HEK293 (cell line): ENCODE results near the gene DOCK1.

Experiments used
- CTCF ChIA-PET: fragments of 350-600 bp; formaldehyde crosslinking; extraction: SDS; loops from one replicate; lab custom pipeline; 2021; ENCODE audit warnings: antibody characterized with exemption; lab: Yijun Ruan, JAX
- POLR2A ChIA-PET: fragments of 300-600 bp; formaldehyde crosslinking; extraction: SDS; loops from one replicate; lab custom pipeline; 2020; ENCODE audit warnings: antibody characterized with exemption, inconsistent platforms; lab: Yijun Ruan, JAX
- H3K27ac ChIP-seq: fragments of 200-500 bp; sonication (Bioruptor generic); 2 replicates; pipeline ENCODE4 v1.5.1; 2014; ENCODE audit warnings: low read depth, low read length, control low read depth, inconsistent platforms; ENCODE audit errors: extremely low read depth
- H3K36me3 ChIP-seq, 2 experiments: fragments of 200-500 bp in 1 of 2; sonication (Bioruptor generic) in 1 of 2; 1 replicate in 1 of 2; 2 replicates in 1 of 2; pipeline ENCODE4 v1.5.1; 2014 to 2017; ENCODE audit warnings: inconsistent platforms in 2 of 2, low read length in 2 of 2; ENCODE audit not compliant: control insufficient read depth in 2 of 2, insufficient read depth in 1 of 2
- H3K4me1 ChIP-seq: fragments of 200-500 bp; sonication (Bioruptor generic); 2 replicates; pipeline ENCODE4 v1.5.1; 2014; ENCODE audit warnings: mild to moderate bottlenecking, low read length, inconsistent platforms; ENCODE audit not compliant: control insufficient read depth, insufficient read depth
- H3K4me3 ChIP-seq: 2 replicates; pipeline ENCODE4 v1.5.1; 2011; ENCODE audit warnings: low read depth, mild to moderate bottlenecking, control low read depth, low read length, moderate library complexity
- H3K9me3 ChIP-seq: fragments of 200-500 bp; sonication (Bioruptor generic); 2 replicates; pipeline ENCODE4 v1.5.1; 2014; ENCODE audit warnings: low read depth, low read length, inconsistent platforms; ENCODE audit not compliant: control insufficient read depth, insufficient read depth
- AEBP2 ChIP-seq: fragments of 450-650 bp; formaldehyde crosslinking; IDR thresholded peaks from 2 replicates; pipeline ENCODE4 v1.5.1; 2016; ENCODE audit warnings: missing biosample characterization, missing genetic modification characterization, borderline replicate concordance
- BCL11B ChIP-seq: fragments of 450-650 bp; formaldehyde crosslinking; IDR thresholded peaks from 2 replicates; pipeline ENCODE4 v1.5.1; 2016; ENCODE audit warnings: low read depth, missing biosample characterization, missing genetic modification characterization
- BCL6B ChIP-seq: fragments of 450-650 bp; formaldehyde crosslinking; IDR thresholded peaks from 2 replicates; pipeline ENCODE4 v1.5.1; 2017; ENCODE audit warnings: missing biosample characterization, missing genetic modification characterization
- CTCF ChIP-seq: fragments of 450-650 bp; formaldehyde crosslinking; IDR thresholded peaks from 2 replicates; pipeline ENCODE4 v1.5.1; 2016; ENCODE audit warnings: missing biosample characterization, missing genetic modification characterization
- FEZF1 ChIP-seq: fragments of 450-650 bp; formaldehyde crosslinking; IDR thresholded peaks from 2 replicates; pipeline ENCODE4 v1.5.1; 2016; ENCODE audit warnings: missing biosample characterization, missing genetic modification characterization
- GLI4 ChIP-seq: fragments of 450-650 bp; formaldehyde crosslinking; IDR thresholded peaks from 2 replicates; pipeline ENCODE4 v1.5.1; 2016; ENCODE audit warnings: missing biosample characterization, missing genetic modification characterization
- IKZF3 ChIP-seq: fragments of 450-650 bp; IDR thresholded peaks from 2 replicates; pipeline ENCODE4 v1.5.0; 2018; ENCODE audit warnings: missing biosample characterization, mild to moderate bottlenecking, missing genetic modification characterization, moderate library complexity
- OSR2 ChIP-seq: fragments of 450-650 bp; formaldehyde crosslinking; IDR thresholded peaks from 2 replicates; pipeline ENCODE4 v1.5.1; 2016; ENCODE audit warnings: missing biosample characterization, missing genetic modification characterization
- OVOL3 ChIP-seq: fragments of 450-650 bp; formaldehyde crosslinking; IDR thresholded peaks from 2 replicates; pipeline ENCODE4 v1.5.1; 2016; ENCODE audit warnings: missing biosample characterization, missing genetic modification characterization
- PRDM1 ChIP-seq: fragments of 450-650 bp; formaldehyde crosslinking; IDR thresholded peaks from 2 replicates; pipeline ENCODE4; 2016; ENCODE audit warnings: missing biosample characterization, missing genetic modification characterization
- RBAK ChIP-seq: fragments of 450-650 bp; formaldehyde crosslinking; IDR thresholded peaks from 2 replicates; pipeline ENCODE4 v1.5.1; 2016; ENCODE audit warnings: missing biosample characterization, missing genetic modification characterization
- SCRT2 ChIP-seq: fragments of 450-650 bp; formaldehyde crosslinking; IDR thresholded peaks from 2 replicates; pipeline ENCODE4 v1.5.1; 2016; ENCODE audit warnings: missing biosample characterization, missing genetic modification characterization
- ZEB2 ChIP-seq: fragments of 450-650 bp; formaldehyde crosslinking; IDR thresholded peaks from 2 replicates; pipeline ENCODE4 v1.5.1; 2016; ENCODE audit warnings: missing biosample characterization, missing genetic modification characterization
- ZFP3 ChIP-seq: fragments of 450-650 bp; formaldehyde crosslinking; IDR thresholded peaks from 2 replicates; pipeline ENCODE4 v1.5.1; 2016; ENCODE audit warnings: low read depth, missing biosample characterization, missing genetic modification characterization
- ZFP69B ChIP-seq: fragments of 450-650 bp; formaldehyde crosslinking; IDR thresholded peaks from 2 replicates; pipeline ENCODE4 v1.5.1; 2016; ENCODE audit warnings: missing biosample characterization, missing genetic modification characterization
- ZNF112 ChIP-seq: fragments of 450-650 bp; formaldehyde crosslinking; IDR thresholded peaks from 2 replicates; pipeline ENCODE4 v1.5.0; 2017; ENCODE audit warnings: missing biosample characterization, missing genetic modification characterization
- ZNF121 ChIP-seq: fragments of 450-650 bp; formaldehyde crosslinking; IDR thresholded peaks from 2 replicates; pipeline ENCODE4 v1.5.1; 2016; ENCODE audit warnings: missing biosample characterization, missing genetic modification characterization
- ZNF169 ChIP-seq: fragments of 450-650 bp; formaldehyde crosslinking; IDR thresholded peaks from 2 replicates; pipeline ENCODE4 v1.5.1; 2016; ENCODE audit warnings: missing biosample characterization, missing genetic modification characterization
- ZNF302 ChIP-seq: fragments of 450-650 bp; formaldehyde crosslinking; IDR thresholded peaks from 2 replicates; pipeline ENCODE4 v1.5.1; 2016; ENCODE audit warnings: missing biosample characterization, missing genetic modification characterization, low read depth
- ZNF341 ChIP-seq: fragments of 450-650 bp; formaldehyde crosslinking; IDR thresholded peaks from 2 replicates; pipeline ENCODE4; 2016; ENCODE audit warnings: low read depth, missing biosample characterization, missing genetic modification characterization
- ZNF449 ChIP-seq: fragments of 450-650 bp; formaldehyde crosslinking; IDR thresholded peaks from 2 replicates; pipeline ENCODE4 v1.5.1; 2017; ENCODE audit warnings: missing biosample characterization, mild to moderate bottlenecking, missing genetic modification characterization, moderate library complexity
- ZNF518A ChIP-seq: fragments of 450-650 bp; formaldehyde crosslinking; conservative IDR thresholded peaks from 2 replicates; pipeline ENCODE4 v1.5.1; 2016; ENCODE audit warnings: low read depth, missing biosample characterization, missing genetic modification characterization
- ZNF549 ChIP-seq: fragments of 450-650 bp; IDR thresholded peaks from 2 replicates; pipeline ENCODE4 v1.5.1; 2018; ENCODE audit warnings: missing biosample characterization, missing genetic modification characterization, mild to moderate bottlenecking, inconsistent platforms, moderate library complexity
- ZNF776 ChIP-seq: fragments of 450-650 bp; formaldehyde crosslinking; IDR thresholded peaks from 2 replicates; pipeline ENCODE4 v1.5.0; 2017; ENCODE audit warnings: missing biosample characterization, missing genetic modification characterization, borderline replicate concordance
- ZXDB ChIP-seq: fragments of 450-650 bp; formaldehyde crosslinking; IDR thresholded peaks from 2 replicates; pipeline ENCODE4 v1.5.1; 2016; ENCODE audit warnings: missing biosample characterization, missing genetic modification characterization

Gene DOCK1

GRCh38 chr10:127325506-127325905 is 420.3 kb downstream of the DOCK1 start (continued):
- TF ChIP-seq OSR2 (tag by site-specific recombination) (no peak), ZFP3 (no peak), ZNF112 (tag by site-specific recombination) (no peak)

GRCh38 chr10:127326883-127327282 is 421.7 kb downstream of the DOCK1 start:
- no peak overlapping the region for H3K27ac ChIP-seq
- ChIA-PET CTCF (interaction anchor here (1.1 kb wide), 1 partner anchor 68 kb away, joined by 3 read pairs; no protein-coding TSS in a partner anchor), POLR2A (no interaction called here)
- no peaks in the 10 kb centered on the region for H3K9me3 ChIP-seq
- TF ChIP-seq AEBP2 (tag by site-specific recombination), result no peak
- TF ChIP-seq ZNF549 (tag by site-specific recombination), result no peak
- TF ChIP-seq ZFP69B (tag by site-specific recombination), result no peak
- no peak for TF ChIP-seq PRDM1 (tag by site-specific recombination)
- TF ChIP-seq ZNF169 (tag by site-specific recombination), result no peak
- no peak for TF ChIP-seq GLI4
- no peak for TF ChIP-seq BCL6B (tag by site-specific recombination)
- no peak for TF ChIP-seq CTCF (tag by site-specific recombination)
- no peak for TF ChIP-seq ZEB2 (tag by site-specific recombination)
- no peaks in the 10 kb centered on the region for H3K4me1 ChIP-seq
- no peaks in the 10 kb centered on the region for H3K36me3 ChIP-seq
- no peak overlapping the region for H3K4me3 ChIP-seq

- H3K4me3 ChIP-seq, result no peak overlapping the region
- no peak overlapping the region for H3K27ac ChIP-seq
- POLR2A ChIA-PET, result no interaction called here
- H3K9me3 ChIP-seq, result no peaks in the 10 kb centered on the region
- CTCF ChIA-PET, result no interaction called here
- H3K36me3 ChIP-seq, result no peaks in the 10 kb centered on the region
- H3K4me1 ChIP-seq, result no peaks in the 10 kb centered on the region
- no peak for TF ChIP-seq SCRT2
- TF ChIP-seq OVOL3 (tag by site-specific recombination), result no peak
- TF ChIP-seq ZXDB (tag by site-specific recombination), result no peak
- no peak for TF ChIP-seq FEZF1
- no peak for TF ChIP-seq IKZF3
- TF ChIP-seq ZNF341 (tag by site-specific recombination), result no peak
- no peak for TF ChIP-seq BCL11B (tag by site-specific recombination)
- TF ChIP-seq RBAK, result no peak
- no peak for TF ChIP-seq ZNF121 (tag by site-specific recombination)
- TF ChIP-seq ZNF449 (tag by site-specific recombination), result no peak
- TF ChIP-seq ZNF776 (tag by site-specific recombination), result no peak
- TF ChIP-seq ZNF518A (tag by site-specific recombination), result no peak
- TF ChIP-seq ZNF302 (tag by site-specific recombination), result no peak
Measured at GRCh38 chr10:127331696-127332095, 426.5 kb downstream of the DOCK1 start.
